SU-DHL-6 (cell line): ENCODE measurements around the gene LRRC74A.

Experiments
- EZH2phosphoT487 ChIP-seq: fragments of 200-600 bp; sonication (generic), shearing (Covaris generic); conservative IDR thresholded peaks from 2 replicates; pipeline ENCODE4 v1.6.1; 2018; ENCODE audit warnings: mild to moderate bottlenecking, antibody characterized with exemption, low read length, moderate library complexity, mixed read lengths
- TF ChIP-seq, protein P1 (sequence below): fragments of 200-600 bp; sonication (generic); IDR thresholded peaks from one replicate; pipeline ENCODE4 v1.5.1; 2017; ENCODE audit warnings: antibody characterized with exemption, mild to moderate bottlenecking, low read length, moderate library complexity; ENCODE audit not compliant: insufficient read depth, poor library complexity, severe bottlenecking

GRCh38 chr14:76910371-76910890 is 84.2 kb downstream of the LRRC74A start:
- TF ChIP-seq, protein P1, sequence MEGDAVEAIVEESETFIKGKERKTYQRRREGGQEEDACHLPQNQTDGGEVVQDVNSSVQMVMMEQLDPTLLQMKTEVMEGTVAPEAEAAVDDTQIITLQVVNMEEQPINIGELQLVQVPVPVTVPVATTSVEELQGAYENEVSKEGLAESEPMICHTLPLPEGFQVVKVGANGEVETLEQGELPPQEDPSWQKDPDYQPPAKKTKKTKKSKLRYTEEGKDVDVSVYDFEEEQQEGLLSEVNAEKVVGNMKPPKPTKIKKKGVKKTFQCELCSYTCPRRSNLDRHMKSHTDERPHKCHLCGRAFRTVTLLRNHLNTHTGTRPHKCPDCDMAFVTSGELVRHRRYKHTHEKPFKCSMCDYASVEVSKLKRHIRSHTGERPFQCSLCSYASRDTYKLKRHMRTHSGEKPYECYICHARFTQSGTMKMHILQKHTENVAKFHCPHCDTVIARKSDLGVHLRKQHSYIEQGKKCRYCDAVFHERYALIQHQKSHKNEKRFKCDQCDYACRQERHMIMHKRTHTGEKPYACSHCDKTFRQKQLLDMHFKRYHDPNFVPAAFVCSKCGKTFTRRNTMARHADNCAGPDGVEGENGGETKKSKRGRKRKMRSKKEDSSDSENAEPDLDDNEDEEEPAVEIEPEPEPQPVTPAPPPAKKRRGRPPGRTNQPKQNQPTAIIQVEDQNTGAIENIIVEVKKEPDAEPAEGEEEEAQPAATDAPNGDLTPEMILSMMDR: no peak
- TF ChIP-seq EZH2phosphoT487: no peak
